K562 (cell line): ENCODE measurements around the gene ALG1L2. TPM values are rescaled to one million over a fixed set of nuclear protein-coding genes. Genes with fewer than 3 reads are reported as not detected.

Experiments used
- ARID1B ChIP-seq: fragments of 450-650 bp; IDR thresholded peaks from 2 replicates; pipeline ENCODE4 v1.6.1; 2016; ENCODE audit warnings: antibody characterized with exemption, mild to moderate bottlenecking, inconsistent platforms
- CBFA2T3 ChIP-seq: fragments of 450-650 bp; IDR thresholded peaks from 2 replicates; pipeline ENCODE4 v1.6.1; 2017
- EHMT2 ChIP-seq: fragments of 450-650 bp; IDR thresholded peaks from 2 replicates; pipeline ENCODE4 v1.6.1; 2018; ENCODE audit warnings: antibody characterized with exemption
- NFIC ChIP-seq: fragments of 450-650 bp; IDR thresholded peaks from 2 replicates; pipeline ENCODE4 v1.6.1; 2017; ENCODE audit warnings: mild to moderate bottlenecking, inconsistent platforms
- TAL1 ChIP-seq: fragments of 450-650 bp; IDR thresholded peaks from 2 replicates; pipeline ENCODE4 v1.6.1; 2016; ENCODE audit warnings: mild to moderate bottlenecking
- TCF3 ChIP-seq: sonication (generic); formaldehyde crosslinking; IDR thresholded peaks from 2 replicates; pipeline ENCODE4 v1.4.0; 2020; ENCODE audit warnings: mild to moderate bottlenecking, missing genetic modification reagents
- polyA plus RNA-seq, 8 experiments: library from polyadenylated mRNA; depleted of rRNA in 4 of 8; stranded (reverse) in 5 of 8; unstranded in 3 of 8; fragments of >200 nt; fragmentation: Nextera tagmentation in 2 of 8; fragmentation: Illumina TruSeq in 1 of 8; extraction: Ambion mirVana in 2 of 8; extraction: Trizol in 1 of 8; gene quantifications; 2 replicates each; pipeline versions ENCODE4 v1.2.1 to v1.2.3, GENCODE V29; 2011 to 2014; ENCODE audit warnings: inconsistent platforms in 1 of 8, missing spikeins in 1 of 8
- total RNA-seq, 7 experiments: library from RNA; depleted of rRNA in 6 of 7; stranded (reverse); fragments of >200 nt in 6 of 7; fragmentation: Illumina TruSeq in 2 of 7; extraction: Trizol in 2 of 7; gene quantifications; 2 replicates each; pipeline versions ENCODE4 v1.2.1 to v1.2.3, GENCODE V29; 2011 to 2021; ENCODE audit warnings: low replicate concordance in 1 of 7
- TF ChIP-seq, protein P1 (sequence below): sonication (generic); IDR thresholded peaks from 2 replicates; pipeline ENCODE4 v1.6.1; 2016

Gene ALG1L2
- total and polyA plus RNA-seq, 9 of the 15 experiments (the other 6 are each of a cell fraction or from before 2014, with no cell fraction given), result 0.10 to 1.1 (median 0.33) TPM; not detected in 2

- TF ChIP-seq ARID1B (peak; percentile 52; the same call in 1 of the 2 replicates), CBFA2T3 (peak; percentile 72), TCF3 (peak; percentile 73), EHMT2 (0 out of 2 replicates have a peak, but pooled peaks have one; percentile 42), NFIC (peak; percentile 44), TAL1 (peak; percentile 36; the same call in 1 of the 2 replicates)
- TF ChIP-seq, protein P1, sequence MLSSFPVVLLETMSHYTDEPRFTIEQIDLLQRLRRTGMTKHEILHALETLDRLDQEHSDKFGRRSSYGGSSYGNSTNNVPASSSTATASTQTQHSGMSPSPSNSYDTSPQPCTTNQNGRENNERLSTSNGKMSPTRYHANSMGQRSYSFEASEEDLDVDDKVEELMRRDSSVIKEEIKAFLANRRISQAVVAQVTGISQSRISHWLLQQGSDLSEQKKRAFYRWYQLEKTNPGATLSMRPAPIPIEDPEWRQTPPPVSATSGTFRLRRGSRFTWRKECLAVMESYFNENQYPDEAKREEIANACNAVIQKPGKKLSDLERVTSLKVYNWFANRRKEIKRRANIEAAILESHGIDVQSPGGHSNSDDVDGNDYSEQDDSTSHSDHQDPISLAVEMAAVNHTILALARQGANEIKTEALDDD, result 0 out of 2 replicates have a peak, but pooled peaks have one; percentile 17
Measured at GRCh38 chr3:130146465-130146864, 64.8 kb downstream of the ALG1L2 start (continued).

Other genes starting within 250 kb of the ALG1L2 start
- gene TMCC1, start 188.1 kb upstream of the ALG1L2 start, total RNA-seq (2014; rRNA removed), result 2.6 and 4.7 TPM in 2 replicates
- 5.1 and 5.6 TPM in 2 replicates for gene TMCC1, start 188.1 kb upstream of the ALG1L2 start, total RNA-seq (2014; rRNA removed; fragmentation: Illumina TruSeq; extraction: Trizol)
- gene TMCC1, start 188.1 kb upstream of the ALG1L2 start, total RNA-seq (2015; rRNA removed; fragmentation: Illumina TruSeq; extraction: Trizol), result 4.0 and 5.5 TPM in 2 replicates
- 7.7 and 8.5 TPM in 2 replicates for gene TMCC1, start 188.1 kb upstream of the ALG1L2 start, total RNA-seq (2021)
- 5.6 and 8.7 TPM in 2 replicates for gene TMCC1, start 188.1 kb upstream of the ALG1L2 start, polyA plus RNA-seq (2011; rRNA removed)
- gene TMCC1, start 188.1 kb upstream of the ALG1L2 start, polyA plus RNA-seq (2014; fragmentation: Illumina TruSeq; extraction: Trizol), result 4.8 TPM in 2 replicates
- gene TMCC1, start 188.1 kb upstream of the ALG1L2 start, polyA plus RNA-seq (2014; fragmentation: Nextera tagmentation; extraction: Ambion mirVana), result 1 to 10 TPM in 1 of 2 experiments, under 1 TPM in 1; 0.89 to 1.2 TPM
- gene TMCC1, start 188.1 kb upstream of the ALG1L2 start, polyA plus RNA-seq (2014; rRNA removed), result 1.6 and 3.3 TPM in 2 replicates
- not detected in 2 replicates for gene TRH, start 107.1 kb upstream of the ALG1L2 start, total RNA-seq (2014; rRNA removed)
- not detected in 2 replicates for gene TRH, start 107.1 kb upstream of the ALG1L2 start, total RNA-seq (2014; rRNA removed; fragmentation: Illumina TruSeq; extraction: Trizol)
- not detected in 2 replicates for gene TRH, start 107.1 kb upstream of the ALG1L2 start, total RNA-seq (2015; rRNA removed; fragmentation: Illumina TruSeq; extraction: Trizol)
- gene TRH, start 107.1 kb upstream of the ALG1L2 start, total RNA-seq (2021), result not detected in 2 replicates
- not detected in 2 replicates for gene TRH, start 107.1 kb upstream of the ALG1L2 start, polyA plus RNA-seq (2011; rRNA removed)
- gene TRH, start 107.1 kb upstream of the ALG1L2 start, polyA plus RNA-seq (2014; fragmentation: Illumina TruSeq; extraction: Trizol), result not detected in 2 replicates
- not detected for gene TRH, start 107.1 kb upstream of the ALG1L2 start, polyA plus RNA-seq (2014; fragmentation: Nextera tagmentation; extraction: Ambion mirVana)
- gene TRH, start 107.1 kb upstream of the ALG1L2 start, polyA plus RNA-seq (2014; rRNA removed), result not detected in 2 replicates